ENCODE results near the gene EHD4.

GRCh38 chr15:41893422-41894250 is 78.7 kb downstream of the EHD4 start, which contains the start of gene SPTBN5:
- TF ChIP-seq EP300 (IDR thresholded peaks at IDR 0.05), result no peak
- no peak for TF ChIP-seq CTCF (IDR thresholded peaks at IDR 0.05)
- no peak for TF ChIP-seq POLR2A (IDR thresholded peaks at IDR 0.05)
- no peak for TF ChIP-seq POLR2AphosphoS5 (IDR thresholded peaks at IDR 0.05)

Measured in gastroesophageal sphincter (tissue), 3 donors.